HL-60/S4 treated with phorbol 12-myristate 13-acetate at 8.2 ng/mL for 4 days and 3 days (cell line): ENCODE results near the gene NECTIN1.

ENCODE experiments used
- in situ Hi-C: fragments of 300-500 bp; cut with MboI; formaldehyde crosslinking; loops from 2 replicates; pipeline ENCODE4 v1.15.0; 2022; ENCODE audit warnings: low sequenced_read_pairs

The NECTIN1 gene

DNA sequence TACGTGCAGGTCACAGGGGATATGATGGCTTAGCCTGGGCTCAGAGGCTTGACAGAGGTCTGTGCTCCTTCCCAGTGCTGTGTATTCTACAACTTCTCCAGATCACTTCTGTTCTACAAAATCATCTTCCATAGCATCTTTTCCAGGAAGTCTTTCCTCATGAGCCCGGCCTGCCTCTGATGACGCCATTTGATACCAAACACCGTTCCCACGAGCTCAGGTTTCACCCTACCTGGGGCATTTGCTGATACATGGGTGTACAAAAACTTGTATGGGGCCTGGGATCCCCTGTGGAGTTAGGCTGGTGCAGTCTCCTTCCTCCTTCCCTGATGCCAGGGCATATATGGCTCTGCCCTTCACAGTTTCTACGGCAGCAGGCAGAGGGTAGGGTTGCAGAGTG, 78.7 kb downstream of the NECTIN1 start:
- in situ Hi-C loops, result loop anchor here (10.0 kb wide), 1 partner anchor 455 kb away; no protein-coding TSS in a partner anchor

DNA sequence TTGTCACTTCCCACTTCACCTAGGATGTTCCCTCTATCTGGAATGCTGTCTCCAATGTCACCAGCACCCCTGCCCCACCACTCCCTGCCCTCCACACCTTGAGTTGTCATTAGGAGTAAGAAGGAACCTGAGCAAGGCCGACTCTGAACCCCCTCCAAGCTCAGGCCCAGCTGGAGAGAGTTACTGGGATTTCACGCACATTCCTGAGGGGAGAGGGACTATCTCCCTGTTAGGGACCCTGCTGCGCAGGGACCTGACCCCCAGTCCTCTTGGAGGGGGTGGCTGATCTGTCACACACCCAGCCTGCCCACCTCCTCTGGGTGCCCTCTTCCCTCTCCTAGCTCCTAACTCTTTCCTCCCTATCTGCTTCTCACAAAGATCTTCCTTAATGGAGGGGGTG, 81.7 kb downstream of the NECTIN1 start:
- in situ Hi-C loops, result no loop called here

DNA sequence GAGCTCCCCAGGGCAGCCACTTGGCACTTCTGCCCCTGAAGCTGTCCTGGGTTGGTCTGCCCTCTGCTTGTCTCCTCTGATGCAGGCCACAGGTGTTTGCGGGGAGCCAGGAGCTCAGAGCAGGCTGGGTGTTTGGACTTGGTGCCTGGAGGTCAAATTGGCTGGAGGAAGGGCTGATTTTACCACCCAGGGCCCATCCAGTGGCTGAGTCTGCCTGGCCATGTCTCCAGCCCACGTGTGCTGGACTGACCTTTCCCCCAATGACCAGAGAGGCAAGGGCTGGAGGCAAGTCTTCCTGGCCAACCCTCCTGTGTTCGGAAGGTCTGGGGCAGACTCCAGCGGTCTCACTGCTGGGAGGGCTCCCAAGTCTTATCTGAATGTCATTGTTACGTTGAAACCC, 84.0 kb downstream of the NECTIN1 start:
- in situ Hi-C loops, result no loop called here

DNA sequence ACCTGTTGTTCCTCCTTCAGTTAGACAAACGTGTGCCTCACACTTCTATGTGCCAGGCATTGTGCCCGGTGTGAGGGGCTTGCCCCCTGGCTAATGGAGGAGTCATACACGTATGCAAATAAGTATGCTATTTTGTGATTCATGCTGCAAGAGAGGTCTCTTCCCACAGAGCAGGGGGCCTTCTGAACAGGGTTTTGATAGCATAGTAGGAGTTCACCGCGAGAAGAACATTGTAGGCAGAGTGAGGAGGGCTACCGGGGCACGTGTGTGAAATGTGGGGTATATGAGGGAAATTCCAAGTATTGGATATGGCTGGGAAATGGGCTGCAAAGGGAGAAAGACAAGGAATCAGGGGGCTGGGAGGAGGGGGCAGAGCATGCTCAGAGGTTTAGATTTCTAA, 84.5 kb downstream of the NECTIN1 start:
- in situ Hi-C loops, result no loop called here

DNA sequence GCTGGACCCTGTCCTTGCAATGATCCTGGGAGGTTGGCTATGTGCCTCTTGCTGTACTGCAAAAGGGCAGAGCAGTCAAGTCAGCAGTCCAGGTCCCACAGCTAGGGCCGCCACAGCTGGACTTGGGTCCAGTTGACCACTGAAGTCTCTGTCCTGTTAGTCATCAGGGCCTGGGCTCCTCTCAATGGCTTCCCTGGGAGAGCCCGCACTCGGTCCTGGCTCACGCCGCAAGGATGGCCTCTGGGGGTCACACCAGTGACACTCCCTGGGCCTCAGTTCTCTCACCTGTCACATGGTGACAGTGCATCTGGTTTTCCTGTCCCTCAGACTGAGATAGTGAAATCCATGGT, 85.1 kb downstream of the NECTIN1 start:
- in situ Hi-C loops, result no loop called here

DNA sequence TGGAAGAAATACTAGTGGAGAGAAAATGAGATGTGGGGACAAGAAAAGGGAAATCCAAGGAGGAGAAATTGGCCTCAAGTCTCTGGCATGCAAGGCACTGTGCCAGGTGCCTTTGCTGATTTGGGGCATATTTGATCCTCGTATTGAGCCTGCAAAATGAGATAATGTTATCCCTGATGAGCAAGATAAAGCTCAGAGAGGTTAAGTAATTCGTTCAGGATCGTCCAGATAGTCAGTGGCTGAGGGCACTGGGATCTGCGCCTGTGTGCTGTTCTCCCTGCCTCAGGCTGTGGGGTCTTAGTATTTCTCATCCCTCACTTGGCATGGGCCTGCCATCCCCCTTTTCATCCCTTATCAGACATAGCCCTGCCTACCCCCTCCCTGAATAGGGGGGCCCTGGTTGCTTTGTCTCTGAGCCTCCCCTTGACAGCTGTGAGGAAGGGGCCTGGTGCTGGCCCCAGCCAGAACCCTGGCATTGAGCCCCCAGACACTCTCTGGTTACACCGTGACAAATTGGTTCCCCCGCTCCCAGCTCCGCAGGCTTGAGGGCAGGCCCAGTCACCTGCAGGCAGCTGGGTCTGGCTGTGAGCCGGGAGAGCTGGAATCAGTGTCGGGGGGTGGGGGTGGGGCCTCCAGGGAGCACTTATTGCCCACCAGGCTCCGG, 85.7 kb downstream of the NECTIN1 start:
- in situ Hi-C loops, result no loop called here

DNA sequence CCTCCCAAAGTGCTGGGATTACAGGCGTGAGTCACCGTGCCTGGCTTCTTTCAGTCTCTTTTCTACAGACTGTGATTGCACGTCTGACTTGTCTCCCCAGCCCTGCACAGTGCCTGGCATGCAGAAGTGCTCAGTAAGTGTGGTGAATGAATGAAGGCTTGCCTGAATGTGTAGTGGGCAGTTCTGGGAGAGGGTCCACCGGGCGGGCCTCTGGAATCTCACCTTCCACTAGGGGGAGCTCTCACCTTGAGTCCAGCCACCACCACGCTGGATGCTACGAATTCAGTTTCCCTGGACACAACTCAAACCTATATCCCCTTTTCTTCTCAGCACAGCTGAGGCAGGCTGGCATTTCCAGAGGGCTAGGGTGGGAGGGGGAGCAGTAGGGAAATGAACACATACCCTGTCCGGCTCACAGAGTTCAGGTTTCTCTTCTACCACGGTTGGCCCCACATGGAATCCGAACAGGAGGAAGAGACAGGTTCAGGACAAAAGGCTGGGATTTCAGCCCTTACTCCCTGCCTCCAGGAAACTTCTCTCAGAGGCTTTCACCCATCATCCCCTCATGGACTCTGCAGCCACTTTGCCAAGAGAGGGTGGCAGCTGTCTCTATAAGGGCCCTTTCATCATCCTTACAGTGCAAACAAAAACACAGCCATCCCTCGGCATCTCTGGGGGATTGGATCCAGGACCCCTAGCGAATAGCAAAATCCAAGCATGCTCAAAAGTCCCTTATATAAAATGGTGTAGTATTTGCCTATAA, 86.8 kb downstream of the NECTIN1 start:
- in situ Hi-C loops, result no loop called here

DNA sequence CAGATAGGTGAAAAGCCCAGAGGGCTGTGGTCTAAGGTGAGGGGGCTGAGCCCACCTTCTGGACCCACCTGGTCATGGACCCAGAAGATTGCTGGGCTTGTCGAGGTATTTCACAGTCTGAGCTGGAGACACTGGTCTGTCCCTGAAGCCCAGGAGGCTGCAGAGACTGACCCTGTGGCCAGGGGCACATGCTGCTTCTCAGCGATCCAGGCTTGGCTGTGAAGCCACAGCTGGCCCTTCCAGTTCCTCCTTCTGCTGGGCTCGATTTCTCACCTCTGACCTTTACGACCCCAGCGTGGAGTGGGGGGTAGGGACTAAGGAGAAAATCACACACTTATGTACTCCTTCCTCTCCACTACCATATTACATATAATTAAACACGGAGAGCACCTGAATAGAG, 88.5 kb downstream of the NECTIN1 start:
- in situ Hi-C loops, result no loop called here

DNA sequence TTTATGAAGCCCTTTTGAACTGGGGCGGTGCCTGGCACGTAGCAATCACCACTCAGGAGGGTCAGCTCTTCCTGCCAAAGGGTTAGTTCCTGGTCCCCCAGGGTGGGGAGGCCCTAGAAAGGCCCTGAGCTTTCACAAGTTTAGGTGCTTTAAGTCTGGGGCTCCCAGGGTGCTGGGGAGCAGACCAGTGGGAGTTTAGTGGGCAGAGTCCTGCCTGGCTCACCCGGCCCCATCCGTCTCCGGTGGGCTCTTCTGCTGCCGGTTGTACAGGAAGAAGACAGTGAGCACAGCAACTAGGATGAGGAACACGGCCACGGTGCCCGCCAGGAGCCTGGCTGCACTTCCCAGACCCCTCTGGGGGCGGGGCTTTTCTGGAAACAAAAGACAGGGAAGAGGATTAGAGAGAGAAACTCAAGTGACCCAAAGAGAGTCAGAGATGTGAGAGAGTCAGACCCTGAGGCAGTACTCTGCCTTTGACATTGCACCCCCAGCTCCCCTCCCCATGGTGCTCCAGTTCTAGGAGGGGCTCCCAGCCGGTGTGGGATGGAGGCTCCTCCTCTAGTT, 89.3 kb downstream of the NECTIN1 start:
- in situ Hi-C loops, result no loop called here

DNA sequence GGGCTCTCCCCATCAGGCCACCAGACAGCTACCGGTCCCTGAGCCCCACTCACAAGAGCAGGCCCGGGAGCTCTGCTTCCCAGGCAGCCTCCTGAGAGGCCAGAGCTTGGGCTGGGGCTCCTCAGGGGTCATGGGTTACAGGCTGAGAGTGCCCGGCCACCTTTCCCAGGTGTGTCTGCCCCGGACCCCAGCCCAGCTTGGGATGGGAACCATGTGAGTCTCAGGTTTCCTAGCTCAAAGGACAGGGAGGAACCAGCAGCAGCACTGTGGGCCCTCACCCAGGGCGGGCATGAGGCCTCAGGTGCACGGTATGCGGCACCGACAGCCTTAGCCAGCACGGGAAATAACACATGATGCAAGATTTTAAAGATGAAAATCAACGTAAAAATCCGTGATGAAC, 90.1 kb downstream of the NECTIN1 start:
- in situ Hi-C loops, result no loop called here

DNA sequence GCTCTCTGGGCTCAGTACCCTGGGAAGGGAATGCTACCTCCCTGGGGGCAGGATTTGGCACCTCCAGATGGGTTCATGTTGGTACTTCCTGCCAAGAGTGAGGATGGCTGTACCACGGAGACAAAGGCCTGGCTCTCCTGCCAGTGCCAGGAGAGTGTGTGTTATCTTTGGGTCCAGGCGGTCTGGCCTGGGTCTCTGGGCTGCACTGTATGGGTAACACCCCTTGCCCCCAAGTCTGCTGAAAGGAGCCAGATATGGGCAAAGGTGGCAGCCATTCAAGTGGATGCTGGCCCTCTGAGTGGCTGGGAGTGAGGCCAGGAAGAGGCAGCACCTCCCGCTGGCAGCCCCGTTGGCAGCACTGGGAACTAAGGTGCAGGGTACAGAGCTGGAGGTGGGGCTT, 91.5 kb downstream of the NECTIN1 start:
- in situ Hi-C loops, result no loop called here

DNA sequence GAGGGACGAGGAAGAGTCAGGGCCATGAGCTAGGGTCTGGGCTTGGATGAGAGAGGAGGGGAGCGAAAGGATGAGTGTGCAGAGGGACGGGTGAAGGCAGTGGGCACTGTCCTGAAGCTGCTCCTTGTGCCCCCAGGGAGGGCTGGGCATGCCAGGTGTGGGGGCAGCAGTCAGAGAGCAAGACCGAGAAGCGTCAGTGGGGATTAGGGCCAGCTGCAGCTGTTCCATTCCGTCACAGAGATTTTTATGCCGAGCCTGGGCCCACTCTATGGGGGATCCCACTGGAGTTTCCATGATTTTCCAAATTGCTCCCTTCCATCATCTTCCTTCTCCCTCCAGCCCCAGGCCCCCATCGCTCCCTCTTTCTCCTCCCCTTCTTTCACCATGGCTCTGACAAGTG, 93.2 kb downstream of the NECTIN1 start:
- in situ Hi-C loops, result no loop called here

DNA sequence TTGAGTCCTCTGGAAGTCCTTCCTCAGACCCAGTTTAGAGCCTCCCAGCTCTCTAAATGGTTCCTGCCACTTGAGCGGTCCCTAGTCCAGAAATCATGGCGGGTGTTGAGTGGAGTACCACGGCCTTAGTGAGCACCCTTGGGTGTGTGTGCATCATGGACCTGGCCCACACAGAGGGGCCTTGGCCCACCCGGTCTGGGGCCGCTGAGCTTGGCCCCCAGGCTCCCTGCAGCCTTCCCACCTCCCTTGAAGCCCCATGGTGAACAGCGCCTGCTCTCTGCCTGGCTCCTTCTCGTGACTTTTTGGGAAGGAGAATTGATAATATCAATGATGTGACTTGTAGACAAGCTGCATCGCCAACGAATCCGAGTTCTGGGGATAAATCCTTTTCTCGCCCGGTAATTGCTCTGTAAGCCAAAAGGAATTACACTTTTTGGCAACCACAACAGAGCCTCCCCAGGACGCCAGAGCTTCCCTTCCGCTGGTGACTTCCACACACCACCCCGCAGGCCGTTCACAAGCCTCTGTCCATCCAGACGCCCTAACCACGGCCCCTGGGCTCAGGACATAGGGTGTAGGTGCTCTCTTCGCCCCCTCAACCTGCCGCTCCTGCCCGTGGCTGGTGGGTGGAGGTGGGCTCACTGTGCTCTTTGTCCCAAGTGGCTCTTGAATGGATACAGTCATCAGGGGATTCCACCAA, 93.8 kb downstream of the NECTIN1 start:
- in situ Hi-C loops, result no loop called here

DNA sequence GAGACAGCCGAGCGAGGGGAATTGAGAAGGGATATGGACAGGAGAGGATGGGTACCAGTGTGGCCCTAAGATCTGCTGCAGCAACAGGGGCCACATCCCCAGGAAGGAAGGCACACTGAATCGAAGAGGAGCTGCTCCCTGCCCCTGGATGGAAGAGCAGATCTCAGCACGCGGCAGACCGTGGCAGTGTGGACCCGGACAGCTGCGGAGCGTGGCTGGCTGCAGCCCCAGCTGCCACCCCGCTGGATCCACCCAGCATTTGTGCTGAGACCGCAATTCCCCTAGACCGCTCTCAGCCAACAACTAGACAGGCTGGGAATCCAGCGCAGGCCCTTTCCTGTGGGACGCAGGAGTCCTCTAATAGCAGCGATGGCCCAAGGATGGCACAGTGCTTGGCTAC, 94.7 kb downstream of the NECTIN1 start:
- in situ Hi-C loops, result no loop called here

DNA sequence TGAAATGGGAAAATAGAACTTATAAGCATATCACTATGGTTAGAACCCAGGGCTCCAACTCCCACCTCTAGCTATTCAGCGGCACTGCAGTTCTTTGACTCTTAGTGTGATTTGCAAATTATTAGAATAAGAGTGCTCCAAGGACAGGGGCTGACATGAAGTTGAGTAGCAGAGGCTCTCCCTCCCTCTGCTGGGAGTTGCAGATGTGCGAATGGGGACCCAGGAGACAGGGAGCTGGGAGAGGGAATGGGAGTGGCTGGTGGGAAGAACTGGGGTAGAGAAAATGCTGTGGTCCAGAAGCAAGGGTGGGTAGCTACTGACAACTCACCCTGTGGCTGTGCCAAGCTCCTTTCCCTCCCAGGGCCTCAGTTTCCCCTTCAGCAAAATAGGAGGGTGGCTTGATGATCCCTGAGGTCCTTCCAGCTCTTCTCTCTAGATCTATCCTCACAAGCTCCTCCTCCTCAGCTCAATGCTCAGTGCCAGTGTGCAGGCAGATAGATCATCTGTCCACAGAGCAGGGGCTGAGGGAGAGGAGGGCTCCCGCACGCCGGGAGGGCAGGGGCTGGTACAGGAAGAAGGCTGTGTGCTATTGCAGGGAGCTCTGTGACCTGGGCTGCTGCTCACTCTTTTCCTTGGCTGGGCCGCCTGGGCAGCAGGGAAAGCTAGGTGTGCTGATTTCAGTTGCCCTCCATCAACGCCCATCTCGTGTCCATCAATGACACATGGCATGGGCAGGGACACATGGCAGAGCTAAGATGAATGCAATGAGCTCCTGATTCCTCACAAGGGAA, 99.0 kb downstream of the NECTIN1 start:
- in situ Hi-C loops, result no loop called here

DNA sequence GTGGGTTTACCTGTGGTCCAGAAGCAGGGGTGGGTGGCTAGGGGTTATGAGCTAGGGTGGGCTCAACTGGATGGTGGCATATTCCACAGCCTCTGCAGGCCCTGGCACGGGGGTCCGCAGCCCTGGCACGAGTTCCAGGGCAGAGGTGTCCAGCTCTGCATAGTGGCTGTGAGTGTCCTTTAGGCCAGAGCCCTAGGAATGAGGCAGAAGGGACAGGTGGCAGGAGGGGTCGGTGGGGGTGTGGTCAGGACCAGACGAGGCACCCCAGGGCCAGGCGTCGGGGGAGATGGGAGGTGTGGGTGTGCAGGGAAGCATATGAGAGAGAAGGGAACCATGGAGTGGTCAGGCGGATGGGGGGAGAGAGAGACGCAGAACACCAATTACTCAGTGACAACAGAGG, 99.9 kb downstream of the NECTIN1 start:
- in situ Hi-C loops, result no loop called here

DNA sequence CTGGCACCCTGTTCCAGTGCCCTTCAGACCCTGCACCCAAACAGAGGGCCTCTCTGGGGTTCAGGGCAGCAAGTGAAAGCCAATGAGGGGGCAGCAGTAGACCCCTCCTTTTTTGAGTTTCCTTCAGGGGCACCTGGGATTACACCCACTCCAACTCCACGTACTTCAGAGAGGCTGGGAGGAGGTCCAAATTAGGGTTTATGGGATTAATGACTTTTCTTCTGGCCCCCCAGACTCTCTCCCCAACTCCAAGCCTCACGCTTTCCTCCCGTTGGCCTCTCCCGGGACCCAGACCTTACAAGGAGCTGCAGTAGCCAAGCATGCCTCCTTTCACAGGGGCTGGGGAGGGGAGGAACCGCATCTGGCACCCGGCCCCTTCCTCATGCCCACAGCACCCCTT, 101.7 kb downstream of the NECTIN1 start:
- in situ Hi-C loops, result no loop called here

DNA sequence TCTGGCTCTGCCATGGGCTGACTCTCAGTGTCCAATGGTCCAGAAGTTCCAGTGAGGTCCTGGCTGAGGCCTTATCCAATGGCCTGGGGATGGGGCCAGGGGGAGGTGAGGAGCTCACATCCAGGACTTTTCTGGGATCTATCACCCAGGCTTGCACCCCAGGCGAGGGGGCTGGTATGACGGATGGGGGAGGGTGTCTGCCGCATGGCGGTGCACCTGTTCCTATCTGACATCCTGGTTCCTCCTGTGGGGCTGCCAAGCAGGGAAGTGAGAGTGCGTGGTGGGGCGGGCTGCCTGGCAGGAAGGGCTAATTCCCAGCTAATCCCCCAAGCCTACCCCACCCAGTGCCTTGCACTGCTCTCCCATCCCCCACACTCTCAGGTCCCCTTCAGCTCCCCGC, 102.1 kb downstream of the NECTIN1 start:
- in situ Hi-C loops, result no loop called here

DNA sequence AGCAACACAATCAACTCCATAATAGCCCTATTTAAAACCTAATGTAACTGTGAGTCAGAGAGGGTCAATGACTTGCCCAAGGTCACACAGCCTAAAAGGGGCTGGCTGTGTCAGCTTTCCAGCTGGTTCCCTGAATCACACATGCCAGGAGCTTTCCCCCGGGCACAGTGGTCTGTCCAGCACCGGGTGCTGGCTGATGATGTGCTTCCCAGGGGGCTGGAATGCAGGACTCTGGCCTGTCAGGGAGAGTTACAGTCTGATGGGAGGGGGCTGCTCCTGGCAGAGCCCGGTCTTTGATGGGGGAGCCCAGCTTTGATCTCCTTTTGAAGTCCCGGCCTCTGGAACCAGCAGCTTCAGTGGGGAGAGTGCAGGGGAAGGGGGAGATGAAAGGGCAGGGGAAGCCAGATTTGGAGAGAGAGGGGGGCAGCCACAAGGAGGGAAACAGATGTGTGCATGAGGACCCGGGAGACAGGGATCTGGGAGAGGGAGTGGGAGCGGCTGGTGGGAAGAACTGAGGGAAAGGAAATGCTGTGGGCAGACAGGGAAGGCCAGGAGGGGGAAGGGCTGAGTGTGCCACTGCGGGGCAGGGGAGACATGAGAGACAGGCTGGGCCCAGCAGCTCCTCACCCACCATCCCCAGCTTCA, 102.7 kb downstream of the NECTIN1 start:
- in situ Hi-C loops, result no loop called here

DNA sequence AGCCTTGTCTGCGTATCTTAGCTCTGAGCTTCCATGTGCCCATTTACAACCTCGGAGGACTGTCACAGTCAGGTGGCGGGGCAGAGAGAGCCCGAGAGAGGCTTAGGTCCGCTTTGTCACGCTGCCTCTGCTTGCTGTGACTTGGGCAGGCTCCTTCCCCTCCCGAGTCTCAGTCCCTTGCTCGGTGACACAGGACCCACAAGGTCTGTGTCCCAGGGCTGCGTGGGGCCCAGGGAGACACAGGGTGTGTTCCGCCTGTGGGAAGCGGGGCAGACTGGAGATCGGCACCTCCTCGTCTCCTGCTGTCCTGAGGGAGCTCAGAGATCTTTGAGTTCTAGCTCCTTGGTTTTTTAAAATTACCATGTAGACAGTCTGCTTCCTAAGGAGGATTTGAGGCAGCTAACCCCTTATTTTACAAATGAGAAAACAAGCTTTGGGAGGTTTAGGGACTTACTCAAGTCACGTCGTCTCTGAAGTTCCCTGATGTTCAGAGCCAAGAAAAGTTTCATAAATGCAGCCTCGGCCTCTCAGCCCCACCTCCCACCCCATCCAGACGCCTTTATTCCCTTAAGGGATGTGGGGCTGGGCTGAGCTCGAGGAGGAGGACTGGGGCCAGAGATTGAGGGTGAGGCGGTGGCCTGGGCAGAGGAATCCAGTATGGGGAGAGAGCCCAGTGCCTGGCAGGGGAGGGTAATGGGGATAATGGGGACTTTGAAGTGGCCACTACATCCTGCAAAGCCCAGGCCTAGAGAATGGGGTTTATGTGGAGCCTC, 103.6 kb downstream of the NECTIN1 start:
- in situ Hi-C loops, result no loop called here
